ENCODE results near the gene TLR5.

- TF ChIP-seq CTCF (IDR thresholded peaks at IDR 0.05) (no peak), POLR2A (IDR thresholded peaks at IDR 0.05) (no peak)
These were observed 63.5 kb downstream of the TLR5 start for GRCh38 chr1:223079498-223079897.

Measured in heart left ventricle (tissue), 13 donors.